HG02852 (cell line): Measurements from ENCODE around the gene C2orf42.
"Not testable (repeated sequence)": the region's sequence is repeated elsewhere in the genome, so short reads cannot be mapped to it uniquely, and the experiment has no call there.

ENCODE experiments used
- ATAC-seq: cut with Tn5 transposase; IDR thresholded peaks from one replicate; pipeline ENCODE4 v1.9.1; 2021; ENCODE audit warnings: mild to moderate bottlenecking, moderate library complexity; ENCODE audit not compliant: unreplicated experiment

C2orf42 gene

DNA sequence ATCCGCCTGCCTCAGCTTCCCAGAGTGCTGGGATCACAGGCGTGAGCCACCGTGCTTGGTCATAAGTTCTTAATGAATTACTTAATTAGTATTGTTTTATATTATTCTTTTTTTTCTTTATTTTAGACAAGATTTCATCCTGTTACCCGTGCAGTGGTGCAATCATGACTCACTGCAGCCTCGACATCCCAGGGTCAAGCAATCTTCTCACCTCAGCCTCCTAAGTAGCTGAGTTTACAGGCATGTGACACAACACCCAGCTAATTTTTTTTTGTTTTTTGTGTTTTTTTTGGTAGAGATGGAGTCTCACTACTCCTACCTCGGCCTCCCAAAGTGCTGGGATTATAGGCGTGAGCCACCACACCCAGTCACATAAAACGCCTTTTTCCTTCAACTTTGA is 17.3 kb downstream of the C2orf42 start:
- ATAC-seq, result no peak

DNA sequence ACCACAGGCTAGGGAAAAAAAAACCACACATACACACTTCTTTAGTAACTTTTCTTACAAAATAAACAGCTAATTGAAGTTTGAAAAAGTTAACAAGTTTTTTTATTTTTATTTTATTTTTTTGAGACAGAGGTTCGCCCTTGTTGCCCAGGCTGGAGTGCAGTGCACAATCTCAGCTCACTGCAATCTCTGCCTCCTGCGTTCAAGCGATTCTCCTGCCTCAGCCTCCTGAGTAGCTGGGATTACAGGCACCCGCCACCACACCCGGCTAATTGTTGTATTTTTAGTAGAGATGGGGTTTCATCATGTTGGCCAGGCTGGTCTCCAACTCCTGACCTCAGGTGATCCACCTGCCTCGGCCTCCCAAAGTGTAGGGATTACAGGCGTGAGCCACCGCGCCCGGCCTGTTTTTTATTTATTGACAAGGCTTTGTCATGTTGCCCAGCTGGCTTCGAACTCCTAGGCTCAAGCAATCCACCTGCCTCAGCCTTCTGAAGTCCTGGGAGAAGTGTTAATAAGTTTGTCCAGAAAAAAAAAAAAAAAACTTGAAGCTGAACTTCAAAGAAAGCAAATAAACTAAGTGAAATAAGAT is 21.1 kb downstream of the C2orf42 start:
- not testable (repeated sequence) for ATAC-seq

DNA sequence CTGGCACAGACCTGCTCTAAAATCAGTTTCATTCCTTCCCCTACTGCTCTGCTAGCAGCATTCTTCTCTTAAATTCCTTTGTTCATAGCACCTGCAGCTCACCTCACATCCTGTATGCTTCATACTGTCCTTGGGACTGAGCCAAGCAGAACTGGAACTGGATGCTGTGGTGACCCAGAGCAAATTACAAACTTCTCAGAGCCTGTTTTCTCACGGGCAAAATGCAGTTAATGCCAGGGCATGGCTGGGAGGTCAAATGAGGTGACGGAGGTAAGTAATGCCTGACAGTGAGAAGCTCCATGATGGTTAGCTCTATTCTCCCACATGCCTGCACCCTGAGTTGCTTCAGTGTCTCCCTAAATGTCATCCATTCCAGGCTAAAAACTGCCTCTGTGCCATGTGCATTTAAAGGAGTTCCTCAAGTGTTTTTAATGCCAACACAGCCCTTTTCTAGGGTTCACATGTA is 29.7 kb downstream of the C2orf42 start:
- peak; percentile 69 for ATAC-seq

- ATAC-seq, result no peak
Observed at GRCh38 chr2:70160545-70160944, 30.3 kb downstream of the C2orf42 start.

GRCh38 chr2:70149130-70149686 is 41.6 kb downstream of the C2orf42 start:
- not testable (repeated sequence) for ATAC-seq

GRCh38 chr2:70148211-70148760 is 42.5 kb downstream of the C2orf42 start:
- not testable (repeated sequence) for ATAC-seq

DNA sequence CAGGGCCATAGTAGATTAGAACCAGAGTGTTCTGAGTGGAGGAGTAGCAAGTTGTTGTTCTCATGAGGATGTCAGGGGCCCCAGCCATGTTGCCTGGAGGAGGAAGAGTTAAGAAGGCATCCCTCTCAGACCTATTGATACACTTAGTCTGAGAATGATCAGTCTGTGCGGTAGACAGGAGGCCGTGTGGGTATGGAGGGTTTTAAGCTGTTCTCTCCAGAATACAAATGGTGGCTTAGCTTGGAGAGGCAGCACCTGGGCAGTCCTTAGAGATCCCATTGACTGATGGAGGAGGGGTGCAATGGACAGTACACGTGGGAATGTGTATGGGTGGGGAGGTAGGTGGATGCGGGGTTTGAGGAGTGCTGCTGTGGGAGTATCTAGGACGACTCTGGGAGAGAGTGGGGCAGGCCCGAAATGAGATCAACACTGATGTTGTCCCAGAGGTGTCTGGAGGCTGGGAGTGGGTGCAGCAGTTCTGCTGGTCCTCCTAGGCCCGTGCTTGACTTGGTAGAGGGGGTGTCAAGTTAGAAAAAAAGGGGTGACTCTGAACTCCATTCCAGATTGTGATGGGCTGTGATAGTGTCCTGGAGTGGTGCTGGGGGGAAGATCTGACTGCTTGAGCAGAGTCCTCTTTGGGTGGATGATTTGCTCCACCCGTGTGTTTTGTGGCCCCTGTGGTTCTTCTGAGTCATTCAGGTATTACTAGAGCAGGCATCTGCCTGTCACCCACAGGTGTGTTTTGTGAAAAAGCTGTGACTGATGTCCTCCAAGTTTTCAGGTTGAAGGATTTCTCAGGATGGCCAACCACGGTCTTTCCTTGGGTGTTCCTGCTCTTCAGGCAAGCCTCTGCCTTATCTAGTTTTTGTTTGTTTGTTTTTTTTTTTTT is 44.7 kb downstream of the C2orf42 start:
- ATAC-seq, result no peak

DNA sequence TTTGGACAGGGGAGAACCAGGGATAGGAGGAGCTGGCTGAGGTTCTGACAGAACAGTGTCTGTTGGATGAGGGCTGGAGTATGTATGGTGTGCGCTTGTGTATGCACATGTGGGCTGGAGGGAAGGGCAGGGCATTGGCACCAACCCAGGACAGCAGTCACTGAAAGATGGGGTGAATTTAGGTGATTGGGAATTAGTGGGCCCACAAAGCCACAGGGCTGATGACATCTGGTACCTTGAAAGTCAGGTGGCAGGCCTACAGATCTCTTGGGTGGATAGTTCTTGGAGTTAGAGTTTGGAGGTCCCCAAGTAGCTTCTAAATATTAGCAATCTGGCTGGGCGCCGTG is 45.7 kb downstream of the C2orf42 start:
- no peak for ATAC-seq

DNA sequence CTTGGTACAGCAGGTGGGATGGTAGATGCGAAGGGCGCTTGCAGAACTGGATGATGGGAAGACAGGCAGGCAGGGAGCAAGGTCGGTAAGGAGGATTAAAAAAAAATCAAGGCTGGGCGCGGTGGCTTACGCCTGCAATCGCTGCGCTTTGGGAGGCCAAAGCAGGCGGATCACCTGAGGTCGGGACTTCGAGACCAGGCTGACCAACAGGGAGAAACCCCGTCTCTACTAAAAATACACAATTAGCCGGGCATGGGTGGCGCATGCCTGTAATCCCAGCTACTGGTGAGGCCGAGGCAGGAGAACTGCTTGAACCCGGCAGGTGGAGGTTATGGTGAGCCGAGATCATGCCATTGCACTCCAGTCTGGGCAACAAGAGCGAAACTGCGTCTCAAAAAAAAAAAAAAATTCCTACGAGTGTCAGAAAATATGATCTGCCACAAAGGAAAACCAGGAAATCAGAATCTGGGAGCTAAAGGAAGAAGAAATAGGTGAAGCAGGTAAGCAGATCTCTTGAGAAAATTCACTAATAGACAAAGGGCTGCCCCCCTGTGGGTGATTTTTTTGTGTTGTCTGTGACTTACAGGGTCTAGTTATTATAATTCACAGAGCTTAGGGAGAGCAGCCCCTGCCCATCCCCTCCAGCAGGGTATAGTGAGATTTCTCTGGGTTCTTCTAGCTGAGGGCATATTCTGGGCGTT is 46.2 kb downstream of the C2orf42 start:
- ATAC-seq, result no peak

DNA sequence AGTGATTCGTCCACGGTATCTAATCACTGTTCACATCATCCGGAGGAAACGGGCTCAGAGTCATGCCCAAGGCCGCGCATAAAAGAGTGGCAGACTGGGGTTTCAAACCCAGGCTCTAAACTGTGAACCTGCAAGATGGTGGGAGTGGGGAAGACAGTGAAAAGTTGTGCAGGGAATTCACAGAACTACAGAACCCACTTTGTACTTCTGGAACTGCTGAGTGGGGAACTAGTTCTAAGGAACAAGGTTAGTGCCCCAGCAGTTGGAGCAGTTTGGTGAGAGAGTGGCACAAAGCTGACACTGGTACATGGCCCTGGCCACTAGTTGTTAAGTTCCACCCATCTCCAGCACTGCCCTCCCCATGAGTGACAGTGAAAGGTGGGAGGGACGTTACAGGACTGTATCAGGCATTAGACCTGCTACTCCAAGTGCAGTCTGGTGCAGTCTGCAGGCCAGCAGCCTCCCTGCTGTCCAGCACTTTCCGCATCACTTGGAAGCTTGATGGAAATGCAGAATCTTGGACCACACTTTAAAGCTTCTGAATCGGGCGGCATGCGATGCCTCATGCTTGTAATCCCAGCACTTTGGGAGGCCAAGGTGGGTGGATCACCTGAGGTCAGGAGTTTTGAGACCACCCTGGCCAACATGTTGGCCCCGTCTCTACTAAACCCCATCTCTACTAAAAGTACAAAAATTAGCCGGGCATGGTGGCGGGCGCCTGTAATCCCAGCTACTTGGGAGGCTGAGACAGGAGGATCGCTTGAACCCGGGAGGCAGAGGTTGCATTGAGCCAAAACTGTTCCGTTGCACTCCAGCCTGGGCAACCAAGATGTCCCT is 47.3 kb downstream of the C2orf42 start:
- no peak for ATAC-seq

DNA sequence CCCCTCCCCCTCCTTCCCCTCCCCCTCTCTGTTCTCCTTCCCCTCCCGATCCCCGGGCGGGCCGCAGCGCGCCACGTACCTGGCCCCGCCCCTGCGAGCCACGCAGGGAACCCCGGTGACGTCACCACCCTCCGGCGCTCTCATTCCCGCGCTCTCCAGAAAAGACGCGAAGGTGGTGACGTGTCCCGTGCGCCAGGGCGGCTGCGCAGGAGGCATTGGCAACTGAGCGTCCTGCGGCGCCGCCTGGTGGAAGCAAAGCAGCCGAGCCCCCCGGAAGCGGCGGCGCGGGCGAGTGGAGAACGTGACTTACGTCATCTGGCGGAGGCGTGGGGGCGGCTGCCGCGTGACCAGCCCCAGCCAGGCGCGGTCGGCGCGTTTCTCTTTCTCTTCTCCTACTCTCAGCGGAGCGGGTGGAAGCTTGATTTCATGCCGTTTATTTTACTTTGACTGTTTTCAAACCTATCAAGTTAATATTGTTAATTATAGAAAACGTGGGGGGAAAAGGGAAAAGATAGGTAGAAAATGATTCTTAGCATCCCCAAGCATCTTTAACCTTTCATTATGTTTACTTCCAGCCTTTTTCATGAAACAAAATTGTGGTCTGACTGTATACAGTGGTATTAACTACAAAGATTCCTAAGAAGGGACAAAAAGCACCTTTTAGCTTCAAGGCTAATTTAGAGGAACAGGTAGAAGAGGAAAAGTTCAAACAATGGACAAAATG is 48.1 kb downstream of the C2orf42 start:
- peak; percentile 69 for ATAC-seq

- peak; percentile 27 for ATAC-seq
Observed at GRCh38 chr2:70141902-70142589, 48.8 kb downstream of the C2orf42 start.

GRCh38 chr2:70141212-70141901 is 49.5 kb downstream of the C2orf42 start:
- peak; percentile 40 for ATAC-seq

- no peak for ATAC-seq
Observed at GRCh38 chr2:70140791-70141211, 50.0 kb downstream of the C2orf42 start.

DNA sequence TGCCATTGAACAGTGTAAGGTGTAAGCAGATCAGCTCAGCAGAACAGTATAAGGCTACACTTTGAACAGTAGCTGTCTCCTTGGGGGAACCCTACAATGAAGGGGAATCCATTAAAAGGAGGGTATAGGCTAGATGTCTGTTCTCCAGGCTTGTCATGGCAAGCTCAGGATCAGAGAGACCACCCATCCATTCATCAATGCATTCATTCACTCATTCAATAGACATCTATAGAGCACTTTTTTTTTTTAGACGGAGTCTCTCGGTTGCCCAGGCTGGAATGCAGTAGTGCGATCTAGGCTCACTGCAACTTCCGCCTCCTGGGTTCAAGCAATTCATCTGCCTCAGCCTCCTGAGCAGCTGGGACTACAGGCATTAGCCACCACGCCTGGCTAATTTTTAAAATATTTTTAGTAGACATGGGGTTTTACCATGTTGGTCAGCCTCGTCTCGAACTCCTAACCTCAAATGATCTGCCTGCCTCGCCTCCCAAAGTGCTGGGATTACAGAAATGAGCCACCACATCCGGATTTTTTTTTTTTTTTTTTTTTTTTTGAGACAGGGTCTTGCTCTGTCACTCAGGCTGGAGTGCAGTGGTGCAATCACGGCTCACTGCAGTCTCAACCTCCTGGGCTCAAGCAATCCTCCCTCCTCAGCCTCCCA is 56.4 kb downstream of the C2orf42 start:
- not testable (repeated sequence) for ATAC-seq

DNA sequence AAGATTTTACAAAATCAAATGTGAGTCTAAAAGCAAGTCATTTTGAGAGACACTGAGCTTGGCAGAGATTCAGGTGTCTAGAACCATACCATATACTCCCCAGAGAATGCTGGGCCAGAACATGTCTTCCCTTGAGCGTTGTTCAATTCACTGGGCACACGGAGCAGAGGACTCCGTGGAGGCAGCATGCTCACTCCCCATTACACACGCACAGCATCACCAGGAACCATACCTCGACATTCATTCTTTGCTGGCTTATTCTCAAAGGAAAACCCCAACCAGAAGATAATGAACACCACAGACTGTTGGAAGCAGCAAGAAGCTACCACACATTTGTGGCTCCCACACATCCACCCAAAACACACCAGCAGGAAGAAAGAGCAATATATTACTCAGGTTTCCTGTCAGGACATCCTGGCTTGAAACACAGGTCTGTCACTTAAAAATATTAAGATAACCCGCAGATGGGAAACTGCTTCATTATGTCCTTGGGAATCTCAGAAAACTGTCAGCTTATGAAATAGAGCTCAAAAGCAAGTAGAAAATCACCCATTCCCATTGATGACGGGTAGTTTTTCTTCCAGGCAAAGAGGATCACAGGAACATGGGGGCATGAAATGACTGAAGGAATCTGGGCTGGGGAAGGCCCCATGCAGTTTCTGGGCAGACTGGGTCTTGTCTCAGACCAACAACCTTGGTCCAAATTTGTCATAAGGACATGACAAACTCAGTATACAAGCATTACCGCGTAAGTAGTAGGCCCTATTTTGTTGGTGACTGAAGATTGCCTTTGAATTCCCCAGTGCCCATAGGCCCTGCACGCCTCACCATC is 57.1 kb downstream of the C2orf42 start:
- ATAC-seq, result no peak

DNA sequence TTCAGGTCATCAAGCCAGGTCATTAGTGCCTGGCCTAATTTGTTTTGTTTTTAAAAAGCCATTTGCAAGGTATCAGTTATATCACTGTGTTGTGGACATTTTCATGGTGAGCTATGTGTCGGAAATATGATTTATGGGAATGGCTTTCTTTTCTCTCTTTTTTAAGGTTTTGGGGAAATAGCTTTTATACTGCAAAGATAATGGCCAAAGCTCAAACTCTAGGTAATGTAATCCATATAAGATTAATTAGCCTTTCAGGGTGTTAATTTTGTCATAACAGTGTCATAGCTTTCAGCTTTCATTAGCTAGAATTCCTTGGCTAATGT is 57.7 kb downstream of the C2orf42 start:
- ATAC-seq, result no peak
